Cardiac muscle cell (in vitro differentiated cells and primary cell): ENCODE results near the gene IQCM. TPM values are rescaled to one million over a fixed set of nuclear protein-coding genes. Genes with fewer than 3 reads are reported as not detected.

Source experiments
- DNase-seq, 2 donors: peaks; one replicate each; pipeline versions ENCODE4 v3.0.0 to v3.0.0-alpha.2; 2010 to 2017; ENCODE audit warnings: low read depth in 1 of 2, low spot score in 1 of 2
- H3K27ac ChIP-seq: fragments of 200-600 bp; sonication (generic); 2 replicates; pipeline ENCODE4 v1.5.1; 2016
- H3K27me3 ChIP-seq: fragments of 200-600 bp; sonication (generic); 2 replicates; pipeline ENCODE4 v1.6.0; 2016; ENCODE audit warnings: control low read depth
- H3K36me3 ChIP-seq: fragments of 200-600 bp; sonication (generic); 2 replicates; pipeline ENCODE4 v1.5.1; 2016; ENCODE audit warnings: control low read depth
- H3K4me1 ChIP-seq: fragments of 200-600 bp; sonication (generic); 2 replicates; pipeline ENCODE4 v1.8.1; 2017; ENCODE audit warnings: low read depth, mild to moderate bottlenecking, mixed run types
- H3K4me3 ChIP-seq: fragments of 200-600 bp; sonication (generic); 2 replicates; pipeline ENCODE4 v1.5.1; 2016; ENCODE audit warnings: mild to moderate bottlenecking
- H3K9me3 ChIP-seq: fragments of 200-600 bp; sonication (generic); 2 replicates; pipeline ENCODE4 v1.5.1; 2017; ENCODE audit warnings: low read depth, mild to moderate bottlenecking, control low read depth
- CTCF ChIP-seq: IDR thresholded peaks from 2 replicates; pipeline ENCODE4 v1.5.1; 2012; ENCODE audit warnings: low read depth, mild to moderate bottlenecking, low read length
- polyA plus RNA-seq: library from polyadenylated mRNA; unstranded; fragments of >200 nt; fragmentation: Nextera tagmentation; extraction: Ambion mirVana; gene quantifications from 2 replicates; pipeline ENCODE4 v1.2.1, GENCODE V29; 2016
- total RNA-seq: library from RNA; depleted of rRNA; stranded (reverse); fragments of >200 nt; gene quantifications from 2 replicates; pipeline ENCODE4 v1.2.3, GENCODE V29; 2016

IQCM gene
- total and polyA plus RNA-seq, 2 experiments from 2014 or later = not detected

- Histone ChIP-seq H3K4me1 (no peaks in the 10 kb centered on the region), H3K9me3 (no peaks in the 10 kb centered on the region), H3K27me3 (no peaks in the 10 kb centered on the region), H3K27ac (no peak overlapping the region), H3K4me3 (no peak overlapping the region), H3K36me3 (no peaks in the 10 kb centered on the region)
- no peak for TF ChIP-seq CTCF
- DNase-seq = no peak
Measured at GRCh38 chr4:149723065-149723464, 92.6 kb downstream of the IQCM start.

- Histone ChIP-seq H3K4me3 (no peak overlapping the region), H3K4me1 (no peaks in the 10 kb centered on the region), H3K9me3 (no peaks in the 10 kb centered on the region), H3K27me3 (no peaks in the 10 kb centered on the region), H3K27ac (no peak overlapping the region), H3K36me3 (no peaks in the 10 kb centered on the region)
- TF ChIP-seq CTCF = no peak
- DNase-seq = no peak
Measured at GRCh38 chr4:149719806-149720205, 95.8 kb downstream of the IQCM start.

- Histone ChIP-seq H3K9me3 (no peaks in the 10 kb centered on the region), H3K4me1 (no peaks in the 10 kb centered on the region), H3K27me3 (no peaks in the 10 kb centered on the region), H3K27ac (no peak overlapping the region), H3K36me3 (no peaks in the 10 kb centered on the region), H3K4me3 (no peak overlapping the region)
- no peak for TF ChIP-seq CTCF
- DNase-seq = no peak
Measured at GRCh38 chr4:149719357-149719756, 96.3 kb downstream of the IQCM start.

GRCh38 chr4:149718500-149718899, 97.1 kb downstream of the IQCM start:
- Histone ChIP-seq H3K9me3 (no peaks in the 10 kb centered on the region), H3K27me3 (no peaks in the 10 kb centered on the region), H3K4me3 (no peak overlapping the region), H3K36me3 (no peaks in the 10 kb centered on the region), H3K4me1 (no peaks in the 10 kb centered on the region), H3K27ac (no peak overlapping the region)
- DNase-seq = no peak
- TF ChIP-seq CTCF = no peak

GRCh38 chr4:149716728-149717127, 98.9 kb downstream of the IQCM start:
- no peak for DNase-seq
- Histone ChIP-seq H3K9me3 (no peaks in the 10 kb centered on the region), H3K27me3 (no peaks in the 10 kb centered on the region), H3K27ac (no peak overlapping the region), H3K4me1 (no peaks in the 10 kb centered on the region), H3K4me3 (no peak overlapping the region), H3K36me3 (no peaks in the 10 kb centered on the region)
- no peak for TF ChIP-seq CTCF

GRCh38 chr4:149715822-149716585, 99.6 kb downstream of the IQCM start:
- no peak overlapping the region for H3K4me3 ChIP-seq
- no peak for DNase-seq
- TF ChIP-seq CTCF = no peak
- H3K36me3 ChIP-seq = no peaks in the 10 kb centered on the region
- H3K27ac ChIP-seq = no peak overlapping the region
- H3K27me3 ChIP-seq = no peaks in the 10 kb centered on the region
- H3K9me3 ChIP-seq = no peaks in the 10 kb centered on the region
- no peaks in the 10 kb centered on the region for H3K4me1 ChIP-seq
